Upper lobe of right lung (tissue), 1 donor: ENCODE data around the gene IGF1R. TPM values are rescaled to one million over a fixed set of nuclear protein-coding genes. Genes with fewer than 3 reads are reported as not detected.
"Not testable (repeated sequence)": the region's sequence is repeated elsewhere in the genome, so short reads cannot be mapped to it uniquely, and the experiment has no call there.

ENCODE experiments used
- ATAC-seq: fragments of 200-7000 bp; cut with Tn5 transposase; one replicate; pipeline ENCODE4 v1.9.1; 2020; ENCODE audit warnings: mild to moderate bottlenecking, moderate library complexity
- DNase-seq: peaks from one replicate; pipeline ENCODE4 v3.0.0-alpha.2; 2020
- H3K27ac ChIP-seq: fragments of 200-600 bp; one replicate; pipeline ENCODE4 v1.8.0; 2022
- H3K27me3 ChIP-seq: fragments of 200-600 bp; one replicate; pipeline ENCODE4 v1.8.0; 2022; ENCODE audit warnings: mild to moderate bottlenecking
- H3K36me3 ChIP-seq: fragments of 200-600 bp; one replicate; pipeline ENCODE4 v1.8.0; 2022
- H3K4me1 ChIP-seq: fragments of 200-600 bp; one replicate; pipeline ENCODE4 v1.8.0; 2022
- H3K4me3 ChIP-seq: fragments of 200-600 bp; one replicate; pipeline ENCODE4 v1.8.0; 2022; ENCODE audit warnings: mild to moderate bottlenecking
- H3K9me3 ChIP-seq: fragments of 200-600 bp; one replicate; pipeline ENCODE4 v1.8.0; 2022
- intact Hi-C: fragments of 100-400 bp; cut with DNase I; formaldehyde crosslinking; loops from one replicate; pipeline ENCODE4 v1.11.0; 2022
- total RNA-seq: library from RNA; stranded (reverse); fragmentation: NEBNext Ultra II Directional; extraction: Animal tissue kit (Norgen Biotek cat#: 25700); gene quantifications from one replicate; pipeline ENCODE4 v1.2.1, GENCODE V29; 2021
- TF ChIP-seq, protein P1 (sequence below): fragments of 200-600 bp; IDR thresholded peaks from one replicate; pipeline ENCODE4 v1.8.0; 2022; ENCODE audit warnings: antibody characterized with exemption
- donor health status: DM: no; HTN: yes; CAD: no; lungs with severe emphysema.

IGF1R gene
- total RNA-seq, 1 donor from 2014 or later, result 40.0 TPM

DNA sequence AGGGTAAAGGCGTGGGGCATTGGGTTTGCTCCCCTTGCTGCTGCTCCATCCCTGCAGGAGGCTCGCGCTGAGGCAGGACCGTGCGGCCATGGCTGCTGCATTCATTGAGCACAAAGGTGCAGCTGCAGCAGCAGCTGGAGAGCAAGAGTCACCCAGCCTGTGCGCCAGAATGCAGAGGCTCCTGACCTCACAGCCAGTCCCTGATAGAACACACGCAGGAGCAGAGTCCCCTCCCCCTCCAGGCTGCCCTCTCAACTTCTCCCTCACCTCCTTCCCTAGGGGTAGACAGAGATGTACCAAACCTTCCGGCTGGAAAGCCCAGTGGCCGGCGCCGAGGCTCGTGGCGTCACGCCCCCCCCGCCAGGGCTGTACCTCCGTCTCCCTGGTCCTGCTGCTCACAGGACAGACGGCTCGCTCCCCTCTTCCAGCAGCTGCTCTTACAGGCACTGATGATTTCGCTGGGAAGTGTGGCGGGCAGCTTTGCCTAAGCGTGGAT is 312.3 kb downstream of the IGF1R start:
- peaks cover 41% of the 10 kb centered on the region for H3K36me3 ChIP-seq
- ATAC-seq (no peak), DNase-seq (no peak)
- no peaks in the 10 kb centered on the region for H3K27me3 ChIP-seq
- peaks cover 4% of the 10 kb centered on the region for H3K4me1 ChIP-seq
- TF ChIP-seq, protein P1, sequence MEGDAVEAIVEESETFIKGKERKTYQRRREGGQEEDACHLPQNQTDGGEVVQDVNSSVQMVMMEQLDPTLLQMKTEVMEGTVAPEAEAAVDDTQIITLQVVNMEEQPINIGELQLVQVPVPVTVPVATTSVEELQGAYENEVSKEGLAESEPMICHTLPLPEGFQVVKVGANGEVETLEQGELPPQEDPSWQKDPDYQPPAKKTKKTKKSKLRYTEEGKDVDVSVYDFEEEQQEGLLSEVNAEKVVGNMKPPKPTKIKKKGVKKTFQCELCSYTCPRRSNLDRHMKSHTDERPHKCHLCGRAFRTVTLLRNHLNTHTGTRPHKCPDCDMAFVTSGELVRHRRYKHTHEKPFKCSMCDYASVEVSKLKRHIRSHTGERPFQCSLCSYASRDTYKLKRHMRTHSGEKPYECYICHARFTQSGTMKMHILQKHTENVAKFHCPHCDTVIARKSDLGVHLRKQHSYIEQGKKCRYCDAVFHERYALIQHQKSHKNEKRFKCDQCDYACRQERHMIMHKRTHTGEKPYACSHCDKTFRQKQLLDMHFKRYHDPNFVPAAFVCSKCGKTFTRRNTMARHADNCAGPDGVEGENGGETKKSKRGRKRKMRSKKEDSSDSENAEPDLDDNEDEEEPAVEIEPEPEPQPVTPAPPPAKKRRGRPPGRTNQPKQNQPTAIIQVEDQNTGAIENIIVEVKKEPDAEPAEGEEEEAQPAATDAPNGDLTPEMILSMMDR, result no peak
- H3K27ac ChIP-seq, result no peak overlapping the region
- intact Hi-C loops, result no loop called here
- H3K4me3 ChIP-seq, result no peak overlapping the region
- peaks cover 5% of the 10 kb centered on the region for H3K9me3 ChIP-seq

DNA sequence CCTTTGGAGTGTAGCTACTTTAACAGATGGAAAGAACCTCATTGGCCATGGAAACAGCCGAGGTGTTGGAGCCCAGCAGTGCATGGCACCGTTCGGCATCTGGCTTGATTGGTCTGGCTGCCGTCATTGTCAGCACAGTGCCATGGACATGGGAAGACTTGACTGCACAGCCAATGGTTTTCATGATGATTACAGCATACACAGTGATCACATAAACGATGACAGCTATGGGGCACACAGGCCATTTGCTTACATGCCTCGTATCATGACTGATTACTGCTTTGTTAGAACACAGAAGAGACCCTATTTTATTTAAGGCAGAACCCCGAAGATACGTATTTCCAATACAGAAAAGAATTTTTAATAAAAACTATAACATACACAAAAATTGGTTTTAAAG is 315.1 kb downstream of the IGF1R start:
- H3K36me3 ChIP-seq, result peaks cover 30% of the 10 kb centered on the region
- TF ChIP-seq, protein P1, result no peak

DNA sequence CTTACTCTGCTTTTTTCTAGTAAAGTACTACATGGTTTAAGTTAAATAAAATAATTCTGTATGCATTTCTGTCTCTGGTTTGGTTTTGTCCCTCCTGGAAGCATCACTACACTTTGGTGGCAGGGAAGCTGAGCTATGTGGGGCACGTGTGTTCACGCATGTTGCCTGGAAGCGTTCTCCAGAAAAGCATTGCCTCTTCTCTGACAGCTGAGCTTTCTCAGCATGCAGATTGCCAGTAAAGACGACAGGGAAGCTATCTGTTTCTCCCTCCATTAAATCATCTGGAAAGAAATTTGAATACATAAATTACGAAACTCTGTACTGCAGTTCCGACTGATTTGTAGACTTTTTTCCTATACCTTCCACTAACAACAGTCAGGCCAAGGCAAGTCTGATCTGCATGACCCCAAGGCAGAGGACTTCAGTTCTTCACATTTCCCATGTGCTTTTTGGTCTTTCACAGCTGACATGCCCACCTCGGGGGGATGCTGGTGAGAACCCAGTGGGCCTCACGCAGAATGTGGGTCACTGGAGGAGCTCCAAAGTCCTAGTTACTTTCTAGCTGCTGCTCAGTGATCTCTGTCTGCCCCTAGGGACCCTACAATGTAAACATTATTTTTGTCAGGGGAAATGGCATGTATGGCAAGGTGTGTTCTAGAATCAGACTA is 316.3 kb downstream of the IGF1R start:
- intact Hi-C loops, result no loop called here
- peaks cover 20% of the 10 kb centered on the region for H3K36me3 ChIP-seq
- no peak overlapping the region for H3K27ac ChIP-seq
- H3K27me3 ChIP-seq, result no peaks in the 10 kb centered on the region
- H3K9me3 ChIP-seq, result peaks cover 5% of the 10 kb centered on the region
- ATAC-seq (no peak), DNase-seq (no peak)
- TF ChIP-seq, protein P1, result no peak
- no peak overlapping the region for H3K4me3 ChIP-seq
- no peaks in the 10 kb centered on the region for H3K4me1 ChIP-seq

More for the DNA sequence above, 315.1 kb downstream of the IGF1R start:
- DNase-seq, result no peak
- ATAC-seq, result no peak
- peaks cover 5% of the 10 kb centered on the region for H3K9me3 ChIP-seq
- no peak overlapping the region for H3K27ac ChIP-seq
- H3K4me3 ChIP-seq, result no peak overlapping the region
- intact Hi-C loops, result no loop called here
- H3K27me3 ChIP-seq, result no peaks in the 10 kb centered on the region
- H3K4me1 ChIP-seq, result no peaks in the 10 kb centered on the region

DNA sequence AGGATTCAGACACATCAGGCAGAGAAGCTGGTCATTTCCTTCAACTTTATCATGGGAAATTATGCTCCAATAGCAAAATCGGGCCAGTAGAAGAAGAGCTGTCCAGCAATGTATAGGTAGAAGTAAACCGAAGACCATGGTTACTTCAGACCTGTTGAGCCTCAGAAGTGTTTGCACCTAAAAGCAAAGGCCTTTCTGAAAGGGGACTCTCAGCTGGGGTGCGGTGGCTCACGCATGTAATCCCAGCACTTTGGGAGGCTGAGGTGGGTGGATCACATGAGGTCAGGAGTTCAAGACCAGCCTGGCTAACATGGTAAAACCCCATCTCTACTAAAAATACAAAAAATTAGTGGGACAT is 316.8 kb downstream of the IGF1R start:
- intact Hi-C loops, result not testable (repeated sequence)
- H3K36me3 ChIP-seq, result peaks cover 17% of the 10 kb centered on the region

DNA sequence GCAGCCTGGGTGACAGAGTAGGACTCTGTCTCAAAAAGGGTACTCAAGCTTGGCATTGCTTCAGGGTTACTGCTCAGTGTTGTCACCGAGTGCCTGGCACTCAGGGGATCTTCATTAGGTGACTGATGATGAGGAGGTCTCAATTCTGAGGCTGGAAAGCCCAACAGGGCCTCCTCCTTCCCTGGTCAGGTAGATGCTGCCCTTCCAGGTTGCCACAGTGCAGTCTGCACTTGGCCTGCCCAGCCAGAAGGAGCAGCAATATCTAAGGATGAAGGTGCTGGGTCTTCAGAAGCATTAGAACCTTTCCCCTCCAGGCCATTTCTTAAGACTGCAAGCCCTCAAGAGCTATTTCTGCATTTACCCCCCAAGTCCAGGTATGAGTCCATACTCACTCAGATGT is 317.3 kb downstream of the IGF1R start:
- no peak overlapping the region for H3K4me3 ChIP-seq
- DNase-seq, result no peak
- intact Hi-C loops, result no loop called here
- H3K36me3 ChIP-seq, result peaks cover 13% of the 10 kb centered on the region
- H3K27ac ChIP-seq, result no peak overlapping the region
- TF ChIP-seq, protein P1, result no peak
- peaks cover 5% of the 10 kb centered on the region for H3K9me3 ChIP-seq
- no peaks in the 10 kb centered on the region for H3K4me1 ChIP-seq
- ATAC-seq, result no peak
- H3K27me3 ChIP-seq, result no peaks in the 10 kb centered on the region

More for the DNA sequence above, 316.8 kb downstream of the IGF1R start:
- ATAC-seq, DNase-seq, H3K9me3 ChIP-seq, H3K27ac ChIP-seq, H3K4me3 ChIP-seq, H3K27me3 ChIP-seq, H3K4me1 ChIP-seq: not testable (repeated sequence)

DNA sequence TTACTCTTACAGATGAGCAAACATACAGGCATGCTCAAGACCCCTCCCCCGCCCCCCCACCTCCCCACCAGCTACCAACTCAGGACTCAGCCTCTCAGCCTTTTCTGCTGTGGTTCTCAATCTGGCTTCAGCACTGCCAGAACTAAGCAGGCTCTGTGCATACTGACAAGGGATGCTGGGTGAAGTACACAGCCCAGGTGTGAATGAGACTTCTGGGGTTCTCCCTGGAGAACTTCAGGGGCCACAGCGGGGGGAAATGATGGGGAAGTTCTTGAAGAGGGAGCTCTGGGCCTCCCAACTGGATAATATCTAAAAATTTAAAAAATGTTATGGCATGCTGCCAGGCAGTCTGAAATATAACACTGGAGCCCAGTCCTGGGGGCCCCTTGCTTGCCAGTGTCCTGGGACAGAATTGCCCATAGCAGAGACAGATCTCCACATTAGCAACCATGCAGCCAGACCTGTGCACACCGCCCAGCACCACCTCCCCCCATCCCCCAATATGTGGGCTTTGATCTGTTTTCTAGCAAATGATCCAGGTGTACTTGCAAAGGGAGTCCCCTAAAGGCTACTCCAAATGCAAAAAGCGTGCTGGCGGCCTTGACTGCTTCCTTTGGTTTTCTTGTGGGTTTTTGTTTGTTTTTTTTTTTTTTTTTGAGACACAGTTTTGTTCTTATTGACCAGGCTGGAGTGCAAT is 317.9 kb downstream of the IGF1R start:
- H3K9me3 ChIP-seq, result peaks cover 5% of the 10 kb centered on the region
- no peak overlapping the region for H3K27ac ChIP-seq
- H3K4me3 ChIP-seq, result no peak overlapping the region
- intact Hi-C loops, result no loop called here
- no peak for DNase-seq
- no peaks in the 10 kb centered on the region for H3K27me3 ChIP-seq
- H3K36me3 ChIP-seq, result peaks cover 7% of the 10 kb centered on the region
- H3K4me1 ChIP-seq, result no peaks in the 10 kb centered on the region
- TF ChIP-seq, protein P1, result no peak
- no peak for ATAC-seq
